ENCODE measurements around the gene CD180.

Gene CD180

GRCh38 chr5:67152400-67152799 lies 44.2 kb downstream of the CD180 start:
- FAIRE-seq (no peak), DNase-seq (ENCODE audit: insufficient read length) (no peak)
- no peak for TF ChIP-seq POLR2AphosphoS5 (IDR thresholded peaks at IDR 0.05; ENCODE audit: low read depth, low read length)
- no peak for TF ChIP-seq POLR2A (IDR thresholded peaks at IDR 0.05; ENCODE audit: low read depth, low read length)
- no peak for TF ChIP-seq TAF1 (IDR thresholded peaks at IDR 0.05; ENCODE audit: borderline replicate concordance, low read depth, low read length)

- DNase-seq (ENCODE audit: insufficient read length) (no peak), FAIRE-seq (no peak)
- no peak for TF ChIP-seq POLR2AphosphoS5 (IDR thresholded peaks at IDR 0.05; ENCODE audit: low read depth, low read length)
- no peak for TF ChIP-seq POLR2A (IDR thresholded peaks at IDR 0.05; ENCODE audit: low read depth, low read length)
- no peak for TF ChIP-seq TAF1 (IDR thresholded peaks at IDR 0.05; ENCODE audit: borderline replicate concordance, low read depth, low read length)
Observed at GRCh38 chr5:67149951-67150523, 46.6 kb downstream of the CD180 start.

GRCh38 chr5:67149057-67149950 lies 47.3 kb downstream of the CD180 start:
- no peak for DNase-seq (ENCODE audit: insufficient read length)
- TF ChIP-seq TAF1 (IDR thresholded peaks at IDR 0.05; ENCODE audit: borderline replicate concordance, low read depth, low read length) (no peak), POLR2AphosphoS5 (IDR thresholded peaks at IDR 0.05; ENCODE audit: low read depth, low read length) (no peak), POLR2A (IDR thresholded peaks at IDR 0.05; ENCODE audit: low read depth, low read length) (no peak)
- no peak for FAIRE-seq

GRCh38 chr5:67147760-67148159 lies 48.8 kb downstream of the CD180 start:
- DNase-seq (ENCODE audit: insufficient read length), result no peak
- no peak for FAIRE-seq
- TF ChIP-seq TAF1 (IDR thresholded peaks at IDR 0.05; ENCODE audit: borderline replicate concordance, low read depth, low read length), result no peak
- no peak for TF ChIP-seq POLR2AphosphoS5 (IDR thresholded peaks at IDR 0.05; ENCODE audit: low read depth, low read length)
- no peak for TF ChIP-seq POLR2A (IDR thresholded peaks at IDR 0.05; ENCODE audit: low read depth, low read length)

- FAIRE-seq (no peak), DNase-seq (ENCODE audit: insufficient read length) (no peak)
- TF ChIP-seq POLR2A (IDR thresholded peaks at IDR 0.05; ENCODE audit: low read depth, low read length) (no peak), POLR2AphosphoS5 (IDR thresholded peaks at IDR 0.05; ENCODE audit: low read depth, low read length) (no peak), TAF1 (IDR thresholded peaks at IDR 0.05; ENCODE audit: borderline replicate concordance, low read depth, low read length) (no peak)
Observed at GRCh38 chr5:67146981-67147380, 49.6 kb downstream of the CD180 start.

GRCh38 chr5:67146574-67146973 lies 50.0 kb downstream of the CD180 start:
- no peak for FAIRE-seq
- TF ChIP-seq POLR2AphosphoS5 (IDR thresholded peaks at IDR 0.05; ENCODE audit: low read depth, low read length) (no peak), POLR2A (IDR thresholded peaks at IDR 0.05; ENCODE audit: low read depth, low read length) (no peak), TAF1 (IDR thresholded peaks at IDR 0.05; ENCODE audit: borderline replicate concordance, low read depth, low read length) (no peak)
- DNase-seq (ENCODE audit: insufficient read length), result no peak

- TF ChIP-seq POLR2AphosphoS5 (IDR thresholded peaks at IDR 0.05; ENCODE audit: low read depth, low read length) (no peak), TAF1 (IDR thresholded peaks at IDR 0.05; ENCODE audit: borderline replicate concordance, low read depth, low read length) (no peak), POLR2A (IDR thresholded peaks at IDR 0.05; ENCODE audit: low read depth, low read length) (no peak)
- DNase-seq (ENCODE audit: insufficient read length) (no peak), FAIRE-seq (no peak)
Observed at GRCh38 chr5:67144183-67144639, 52.4 kb downstream of the CD180 start.

GRCh38 chr5:67143549-67143948 lies 53.0 kb downstream of the CD180 start:
- DNase-seq (ENCODE audit: insufficient read length) (no peak), FAIRE-seq (no peak)
- 0 out of 2 replicates have a peak, but pooled peaks have one; percentile 21 for TF ChIP-seq TAF1 (IDR thresholded peaks at IDR 0.05; ENCODE audit: borderline replicate concordance, low read depth, low read length)
- no peak for TF ChIP-seq POLR2AphosphoS5 (IDR thresholded peaks at IDR 0.05; ENCODE audit: low read depth, low read length)
- TF ChIP-seq POLR2A (IDR thresholded peaks at IDR 0.05; ENCODE audit: low read depth, low read length), result no peak

GRCh38 chr5:67142816-67143215 lies 53.8 kb downstream of the CD180 start:
- FAIRE-seq (no peak), DNase-seq (ENCODE audit: insufficient read length) (no peak)
- TF ChIP-seq POLR2A (IDR thresholded peaks at IDR 0.05; ENCODE audit: low read depth, low read length) (no peak), TAF1 (IDR thresholded peaks at IDR 0.05; ENCODE audit: borderline replicate concordance, low read depth, low read length) (no peak), POLR2AphosphoS5 (IDR thresholded peaks at IDR 0.05; ENCODE audit: low read depth, low read length) (no peak)

GRCh38 chr5:67141644-67142043 lies 55.0 kb downstream of the CD180 start:
- no peak for FAIRE-seq
- no peak for TF ChIP-seq POLR2AphosphoS5 (IDR thresholded peaks at IDR 0.05; ENCODE audit: low read depth, low read length)
- TF ChIP-seq POLR2A (IDR thresholded peaks at IDR 0.05; ENCODE audit: low read depth, low read length), result no peak
- no peak for TF ChIP-seq TAF1 (IDR thresholded peaks at IDR 0.05; ENCODE audit: borderline replicate concordance, low read depth, low read length)
- no peak for DNase-seq (ENCODE audit: insufficient read length)

GRCh38 chr5:67140413-67140812 lies 56.2 kb downstream of the CD180 start:
- DNase-seq (ENCODE audit: insufficient read length), result no peak
- no peak for FAIRE-seq
- TF ChIP-seq POLR2AphosphoS5 (IDR thresholded peaks at IDR 0.05; ENCODE audit: low read depth, low read length) (no peak), TAF1 (IDR thresholded peaks at IDR 0.05; ENCODE audit: borderline replicate concordance, low read depth, low read length) (no peak), POLR2A (IDR thresholded peaks at IDR 0.05; ENCODE audit: low read depth, low read length) (no peak)

- FAIRE-seq, result no peak
- DNase-seq (ENCODE audit: insufficient read length), result no peak
- no peak for TF ChIP-seq TAF1 (IDR thresholded peaks at IDR 0.05; ENCODE audit: borderline replicate concordance, low read depth, low read length)
- no peak for TF ChIP-seq POLR2AphosphoS5 (IDR thresholded peaks at IDR 0.05; ENCODE audit: low read depth, low read length)
- no peak for TF ChIP-seq POLR2A (IDR thresholded peaks at IDR 0.05; ENCODE audit: low read depth, low read length)
Observed at GRCh38 chr5:67139030-67139429, 57.6 kb downstream of the CD180 start.
